Fibroblast of villous mesenchyme (primary cell): ENCODE results near the gene RNH1. TPM values are rescaled to one million over a fixed set of nuclear protein-coding genes. Genes with fewer than 3 reads are reported as not detected.

ENCODE experiments used
- DNase-seq: peaks from one replicate; pipeline ENCODE4 v3.0.0-alpha.2; 2010; ENCODE audit warnings: low read depth
- H3K4me3 ChIP-seq: 2 replicates; pipeline ENCODE4 v1.5.1; 2011; ENCODE audit warnings: low read depth, mild to moderate bottlenecking, low read length
- total RNA-seq: library from RNA; depleted of rRNA; stranded (reverse); fragments of >200 nt; gene quantifications from 2 replicates; pipeline ENCODE4 v1.2.3, GENCODE V29; 2012
- TF ChIP-seq, protein P1 (sequence below): IDR thresholded peaks from 2 replicates; pipeline ENCODE4 v1.5.1; 2012; ENCODE audit warnings: low read depth, mild to moderate bottlenecking, low read length; ENCODE audit not compliant: insufficient read depth

Gene RNH1
- total RNA-seq, 1 donor, result 259 TPM

DNA sequence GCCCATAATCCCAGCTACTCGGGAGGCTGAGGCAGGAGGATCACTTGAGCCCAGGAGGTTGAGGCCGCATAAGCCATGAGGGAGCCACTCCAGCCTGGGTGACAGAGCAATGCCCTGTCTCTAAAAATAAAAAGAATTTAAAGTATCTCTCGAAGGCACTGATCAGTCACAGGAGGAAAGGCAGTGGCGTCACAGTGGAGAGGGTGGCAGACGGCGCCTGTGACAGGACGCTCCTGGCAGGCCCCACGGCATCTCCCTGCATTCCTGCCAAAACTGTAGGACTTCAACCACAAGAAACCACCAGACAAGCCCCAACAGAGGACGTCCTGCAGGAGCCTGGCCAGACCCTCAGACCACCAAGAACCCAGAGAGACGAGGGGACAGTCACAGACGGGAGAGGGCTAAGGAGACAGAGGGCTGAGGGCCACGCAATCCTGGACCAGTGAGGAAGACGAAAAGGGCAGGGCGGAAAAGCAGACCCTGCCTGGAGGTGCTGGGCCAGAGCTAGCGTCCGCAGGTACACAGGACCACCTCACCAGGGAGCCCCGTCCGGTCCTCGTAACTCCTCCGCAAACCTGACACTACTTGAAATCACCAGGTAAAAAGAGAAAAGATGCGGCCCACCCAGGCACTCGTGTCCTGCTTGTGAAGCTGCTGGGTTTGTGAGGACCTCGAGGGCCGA lies 5.9 kb downstream of the RNH1 start:
- TF ChIP-seq, protein P1, sequence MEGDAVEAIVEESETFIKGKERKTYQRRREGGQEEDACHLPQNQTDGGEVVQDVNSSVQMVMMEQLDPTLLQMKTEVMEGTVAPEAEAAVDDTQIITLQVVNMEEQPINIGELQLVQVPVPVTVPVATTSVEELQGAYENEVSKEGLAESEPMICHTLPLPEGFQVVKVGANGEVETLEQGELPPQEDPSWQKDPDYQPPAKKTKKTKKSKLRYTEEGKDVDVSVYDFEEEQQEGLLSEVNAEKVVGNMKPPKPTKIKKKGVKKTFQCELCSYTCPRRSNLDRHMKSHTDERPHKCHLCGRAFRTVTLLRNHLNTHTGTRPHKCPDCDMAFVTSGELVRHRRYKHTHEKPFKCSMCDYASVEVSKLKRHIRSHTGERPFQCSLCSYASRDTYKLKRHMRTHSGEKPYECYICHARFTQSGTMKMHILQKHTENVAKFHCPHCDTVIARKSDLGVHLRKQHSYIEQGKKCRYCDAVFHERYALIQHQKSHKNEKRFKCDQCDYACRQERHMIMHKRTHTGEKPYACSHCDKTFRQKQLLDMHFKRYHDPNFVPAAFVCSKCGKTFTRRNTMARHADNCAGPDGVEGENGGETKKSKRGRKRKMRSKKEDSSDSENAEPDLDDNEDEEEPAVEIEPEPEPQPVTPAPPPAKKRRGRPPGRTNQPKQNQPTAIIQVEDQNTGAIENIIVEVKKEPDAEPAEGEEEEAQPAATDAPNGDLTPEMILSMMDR, result no peak
- H3K4me3 ChIP-seq, result no peak overlapping the region
- DNase-seq, result no peak

- no peak for DNase-seq
- TF ChIP-seq, protein P1, result no peak
Measured at GRCh38 chr11:499201-500076, 7.6 kb downstream of the RNH1 start.

DNA sequence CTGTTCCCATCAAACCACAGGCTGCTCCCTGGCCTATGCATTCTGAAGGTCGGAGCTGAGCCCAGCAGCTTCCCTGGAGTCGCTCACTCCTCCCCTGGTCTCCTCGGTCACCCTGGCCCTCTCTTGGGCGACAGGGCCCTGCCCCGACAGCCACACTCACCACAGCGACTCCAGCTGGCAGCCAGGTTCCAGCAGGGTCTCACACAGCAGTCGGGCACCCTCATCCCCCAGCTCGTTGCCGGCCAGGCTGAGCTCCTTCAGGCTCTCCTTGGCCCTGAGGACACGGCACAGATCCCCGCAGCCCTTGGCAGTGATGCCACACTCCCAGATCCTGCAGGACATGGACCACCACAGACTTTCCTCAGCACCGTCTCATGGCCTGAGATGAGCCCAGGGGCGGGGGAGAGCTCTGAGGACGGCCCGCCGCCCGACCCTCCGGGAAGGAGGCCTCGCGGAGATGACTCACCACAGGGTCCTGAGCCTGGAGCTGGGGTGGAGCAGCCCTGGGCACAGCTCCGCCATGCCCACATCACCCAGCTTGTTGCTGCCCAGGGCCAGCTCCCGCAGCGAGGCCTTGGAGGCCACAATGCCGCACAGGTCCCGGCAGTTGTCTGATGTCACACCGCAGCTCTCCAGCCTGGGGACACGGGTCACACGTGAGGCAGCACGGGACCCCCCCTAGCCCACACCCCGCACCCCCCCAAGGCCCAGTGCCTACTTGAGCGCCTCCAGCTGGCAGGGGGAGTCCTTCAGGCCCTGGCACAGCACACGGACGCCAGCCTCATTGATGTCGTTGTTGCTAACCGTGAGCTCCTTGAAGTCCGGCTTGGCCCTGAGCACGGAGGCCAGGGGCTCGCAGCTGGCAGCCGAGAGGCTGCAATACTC lies 8.5 kb downstream of the RNH1 start:
- TF ChIP-seq, protein P1, result no peak
- no peak overlapping the region for H3K4me3 ChIP-seq
- DNase-seq, result no peak

More at GRCh38 chr11:499201-500076, 7.6 kb downstream of the RNH1 start:
- no peak overlapping the region for H3K4me3 ChIP-seq

GRCh38 chr11:497565-498296 lies 9.3 kb downstream of the RNH1 start:
- DNase-seq, result no peak
- H3K4me3 ChIP-seq, result no peak overlapping the region
- TF ChIP-seq, protein P1, result no peak

DNA sequence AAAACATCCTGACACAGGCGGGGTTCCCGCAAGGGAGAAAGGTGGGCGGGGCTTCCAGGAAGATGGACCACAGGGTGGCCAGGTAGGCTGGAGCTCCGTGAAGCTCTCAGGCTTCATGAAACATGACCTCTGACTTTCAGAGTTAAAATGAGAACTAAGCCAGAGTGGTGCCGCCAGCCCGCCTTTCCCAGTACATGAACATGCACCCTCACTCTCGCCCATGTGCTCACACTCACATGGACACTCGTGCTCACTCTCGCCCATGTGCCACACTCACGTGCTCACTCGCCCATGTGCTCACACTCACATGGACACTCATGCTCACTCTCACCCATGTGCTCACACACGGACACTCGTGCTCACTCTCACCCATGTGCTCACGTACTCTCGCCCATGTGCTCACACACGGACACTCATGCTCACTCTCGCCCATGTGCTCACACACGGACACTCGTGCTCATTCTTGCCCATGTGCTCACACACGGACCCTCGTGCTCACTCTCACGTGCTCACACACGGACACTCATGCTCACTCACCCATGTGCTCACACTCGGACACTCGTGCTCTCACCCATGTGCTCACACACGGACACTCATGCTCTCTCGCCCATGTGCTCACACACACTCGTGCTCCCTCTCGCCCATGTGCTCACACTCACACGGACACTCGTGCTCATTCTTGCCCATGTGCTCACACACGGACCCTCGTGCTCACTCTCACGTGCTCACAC lies 10.0 kb downstream of the RNH1 start:
- TF ChIP-seq, protein P1, result no peak

More for the DNA sequence above, 10.0 kb downstream of the RNH1 start:
- no peak overlapping the region for H3K4me3 ChIP-seq
- DNase-seq, result no peak
